ENCODE data around the gene DNAJC18. TPM values are rescaled to one million over a fixed set of nuclear protein-coding genes. Genes with fewer than 3 reads are reported as not detected.

Gene DNAJC18
- total RNA-seq, 1 experiment from 2014 or later, result 16.7 TPM

DNA sequence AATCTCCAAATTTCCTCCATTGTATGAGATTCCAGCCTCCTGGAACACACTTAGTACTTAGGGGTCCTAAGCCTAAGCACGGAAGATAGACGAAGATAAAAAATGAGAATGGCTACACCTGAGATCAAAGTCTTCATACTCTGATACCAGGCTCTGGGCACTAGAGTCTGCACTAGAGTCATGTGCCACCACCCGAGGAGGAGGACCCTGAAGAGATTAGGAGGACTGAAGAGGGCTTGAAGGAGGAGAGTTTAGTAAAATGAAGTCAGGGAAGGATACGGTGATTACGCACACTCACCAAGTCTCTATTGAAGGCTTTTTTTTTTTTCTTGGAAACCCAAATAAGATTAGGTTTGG, 34.9 kb downstream of the DNAJC18 start:
- H3K4me1 ChIP-seq (ENCODE audit: insufficient read depth, low read length, poor library complexity, severe bottlenecking), result peaks cover 8% of the 10 kb centered on the region
- TF ChIP-seq CTCF (conservative IDR thresholded peaks at IDR 0.05; ENCODE audit: low read depth, low read length) (no peak), EZH2 (IDR thresholded peaks at IDR 0.05; ENCODE audit: borderline replicate concordance, low read depth, low read length, poor library complexity, severe bottlenecking) (no peak)
- no TSS peak for BruUV-seq (replicated peaks)
- ChIA-PET CTCF (interaction anchor here (0.6 kb wide), 1 partner anchor 387 kb away, joined by 3 read pairs; no protein-coding TSS in a partner anchor), POLR2A (ENCODE audit: low non-redundant PET) (interaction anchor here (0.9 kb wide), 1 partner anchor 62 kb away, joined by 3 read pairs; the partner anchor contains the start of gene PAIP2)
- no peaks in the 10 kb centered on the region for H3K9me3 ChIP-seq (ENCODE audit: low read depth, low read length, poor library complexity, severe bottlenecking)
- peak overlapping the region; percentile 48 for H3K4me3 ChIP-seq (ENCODE audit: low read depth, low read length, poor library complexity, severe bottlenecking)
- H3K27ac ChIP-seq (ENCODE audit: low read depth, low read length, poor library complexity, severe bottlenecking), result peak overlapping the region; percentile 93
- peak; percentile 28 for DNase-seq (ENCODE audit: low spot score)
- no peaks in the 10 kb centered on the region for H3K27me3 ChIP-seq (replicated peaks; ENCODE audit: insufficient read depth, low read depth, low read length, poor library complexity)
- intact Hi-C loops (cut with micrococcal nuclease; ENCODE audit: unreplicated experiment), result no loop called here
- no peaks in the 10 kb centered on the region for H3K36me3 ChIP-seq (ENCODE audit: insufficient read depth, low read length, poor library complexity, severe bottlenecking)

DNA sequence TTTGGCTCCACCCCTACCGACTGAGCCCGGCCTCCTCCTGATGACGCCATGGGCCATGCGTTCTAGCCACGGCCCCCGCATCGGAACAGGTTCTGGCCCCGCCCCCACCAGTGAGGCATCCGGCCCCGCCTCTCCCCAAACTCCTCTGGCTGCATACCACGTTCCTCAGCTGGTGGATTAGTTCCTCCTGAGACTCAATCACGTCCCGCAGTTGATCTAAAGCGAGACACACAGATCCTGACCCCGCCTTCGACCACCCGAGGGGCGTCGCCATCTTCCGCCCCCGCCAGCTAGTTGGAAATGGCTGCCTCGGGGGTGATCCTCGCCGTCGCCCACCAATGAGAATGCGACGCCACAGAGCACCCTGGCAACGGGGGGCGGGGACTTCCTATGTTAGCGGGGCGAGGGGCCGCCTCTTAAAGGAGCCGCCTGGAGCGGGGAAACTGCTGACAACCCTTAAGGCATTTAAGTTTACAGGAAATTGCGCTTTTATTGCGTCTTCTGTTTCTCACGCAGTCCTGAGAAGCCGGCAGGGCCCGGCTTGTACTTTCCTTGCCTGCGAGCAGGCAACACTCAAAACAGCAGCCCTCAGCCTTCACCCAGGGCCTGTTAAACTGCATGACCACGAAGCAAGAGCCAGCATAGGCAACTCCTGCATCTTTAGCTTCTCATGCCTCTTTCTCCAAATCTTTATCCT, 35.4 kb downstream of the DNAJC18 start, which contains the start of gene SPATA24:
Gene SPATA24 (minus strand): TSS at position 303 of the 697 bp plus-strand sequence. CDS start 29 bp downstream, at position 274.
- intact Hi-C loops (cut with micrococcal nuclease; ENCODE audit: unreplicated experiment), result no loop called here
- Histone ChIP-seq H3K9me3 (ENCODE audit: low read depth, low read length, poor library complexity, severe bottlenecking) (no peaks in the 10 kb centered on the region), H3K27ac (ENCODE audit: low read depth, low read length, poor library complexity, severe bottlenecking) (peak within 1 kb of the TSS; percentile 93), H3K36me3 (ENCODE audit: insufficient read depth, low read length, poor library complexity, severe bottlenecking) (no peaks in the 10 kb centered on the region), H3K27me3 (replicated peaks; ENCODE audit: insufficient read depth, low read depth, low read length, poor library complexity) (no peaks in the 10 kb centered on the region), H3K4me3 (ENCODE audit: low read depth, low read length, poor library complexity, severe bottlenecking) (peak within 1 kb of the TSS; percentile 48), H3K4me1 (ENCODE audit: insufficient read depth, low read length, poor library complexity, severe bottlenecking) (peaks cover 8% of the 10 kb centered on the region)
- TF ChIP-seq EZH2 (IDR thresholded peaks at IDR 0.05; ENCODE audit: borderline replicate concordance, low read depth, low read length, poor library complexity, severe bottlenecking), result no peak
- TF ChIP-seq CTCF (conservative IDR thresholded peaks at IDR 0.05; ENCODE audit: low read depth, low read length), result no peak
- no TSS peak for BruUV-seq (replicated peaks)
- POLR2A ChIA-PET (ENCODE audit: low non-redundant PET), result interaction anchor here (0.9 kb wide), 1 partner anchor 62 kb away, joined by 3 read pairs; the partner anchor contains the start of gene PAIP2
- DNase-seq (ENCODE audit: low spot score), result peak; percentile 99
- CTCF ChIA-PET, result interaction anchor here (0.6 kb wide), 2 partner anchors 171 to 387 kb away, joined by 3 to 6 read pairs; no protein-coding TSS in a partner anchor

DNA sequence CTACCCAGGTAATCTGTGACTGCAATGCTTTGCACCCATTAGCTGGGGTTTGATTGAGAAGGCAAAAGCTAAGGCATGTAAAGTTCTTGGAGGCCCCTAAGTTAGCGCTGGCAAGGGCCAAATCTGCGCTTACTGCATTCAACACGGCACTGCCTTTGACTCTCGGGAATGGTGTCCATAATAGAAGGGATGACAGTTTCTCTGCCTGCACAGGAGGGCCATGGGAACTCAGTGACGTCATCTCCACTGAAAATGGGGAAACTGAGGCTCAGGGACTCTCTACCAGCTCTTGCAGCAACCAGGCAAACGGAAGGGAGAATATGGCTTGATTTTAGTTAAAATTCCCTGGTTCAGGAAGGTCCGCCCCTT, 35.9 kb downstream of the DNAJC18 start:
- no peaks in the 10 kb centered on the region for H3K36me3 ChIP-seq (ENCODE audit: insufficient read depth, low read length, poor library complexity, severe bottlenecking)
- H3K9me3 ChIP-seq (ENCODE audit: low read depth, low read length, poor library complexity, severe bottlenecking), result no peaks in the 10 kb centered on the region
- intact Hi-C loops (cut with micrococcal nuclease; ENCODE audit: unreplicated experiment), result no loop called here
- POLR2A ChIA-PET (ENCODE audit: low non-redundant PET), result no interaction called here
- peaks cover 8% of the 10 kb centered on the region for H3K4me1 ChIP-seq (ENCODE audit: insufficient read depth, low read length, poor library complexity, severe bottlenecking)
- CTCF ChIA-PET, result interaction anchor here (0.6 kb wide), 1 partner anchor 171 kb away, joined by 6 read pairs; no protein-coding TSS in a partner anchor
- no peak for TF ChIP-seq CTCF (conservative IDR thresholded peaks at IDR 0.05; ENCODE audit: low read depth, low read length)
- no peak for TF ChIP-seq EZH2 (IDR thresholded peaks at IDR 0.05; ENCODE audit: borderline replicate concordance, low read depth, low read length, poor library complexity, severe bottlenecking)
- no peak for DNase-seq (ENCODE audit: low spot score)
- H3K27ac ChIP-seq (ENCODE audit: low read depth, low read length, poor library complexity, severe bottlenecking), result peak overlapping the region; percentile 93
- H3K27me3 ChIP-seq (replicated peaks; ENCODE audit: insufficient read depth, low read depth, low read length, poor library complexity), result no peaks in the 10 kb centered on the region
- TSS peak; percentile 94 for BruUV-seq (replicated peaks)
- peak overlapping the region; percentile 48 for H3K4me3 ChIP-seq (ENCODE audit: low read depth, low read length, poor library complexity, severe bottlenecking)

All from A673 (cell line).